GM19035 (cell line): ENCODE data around the gene INMT.
"Not testable (repeated sequence)": the region's sequence is repeated elsewhere in the genome, so short reads cannot be mapped to it uniquely, and the experiment has no call there.

Source experiments
- ATAC-seq: cut with Tn5 transposase; IDR thresholded peaks from one replicate; pipeline ENCODE4 v1.9.1; 2021; ENCODE audit not compliant: unreplicated experiment

Gene INMT

GRCh38 chr7:30751696-30752273 is at the start of gene INMT:
Gene INMT, plus strand, starts transcription at chr7:30752135. Its CDS starts 16 bp downstream, at chr7:30752151.
- no peak for ATAC-seq

GRCh38 chr7:30702200-30702599 is 49.7 kb upstream of the INMT start:
- ATAC-seq = no peak

GRCh38 chr7:30703756-30704155 is 48.2 kb upstream of the INMT start:
- no peak for ATAC-seq

- ATAC-seq = no peak
Observed at GRCh38 chr7:30705008-30705407, 46.9 kb upstream of the INMT start.

- no peak for ATAC-seq
Observed at GRCh38 chr7:30705596-30705995, 46.3 kb upstream of the INMT start.

- ATAC-seq = no peak
Observed at GRCh38 chr7:30706316-30706715, 45.6 kb upstream of the INMT start.

- no peak for ATAC-seq
Observed at GRCh38 chr7:30706908-30707307, 45.0 kb upstream of the INMT start.

GRCh38 chr7:30707391-30708357 is 44.3 kb upstream of the INMT start:
- ATAC-seq = no peak

GRCh38 chr7:30708412-30708811 is 43.5 kb upstream of the INMT start:
- ATAC-seq = no peak

- no peak for ATAC-seq
Observed at GRCh38 chr7:30708983-30709382, 43.0 kb upstream of the INMT start.

- ATAC-seq = no peak
Observed at GRCh38 chr7:30709549-30709948, 42.4 kb upstream of the INMT start.

GRCh38 chr7:30710669-30711068 is 41.3 kb upstream of the INMT start:
- ATAC-seq = no peak

- no peak for ATAC-seq
Observed at GRCh38 chr7:30713392-30713791, 38.5 kb upstream of the INMT start.

GRCh38 chr7:30714129-30714528 is 37.8 kb upstream of the INMT start:
- ATAC-seq = no peak

- ATAC-seq = no peak
Observed at GRCh38 chr7:30717181-30717580, 34.8 kb upstream of the INMT start.

GRCh38 chr7:30719434-30719833 is 32.5 kb upstream of the INMT start:
- ATAC-seq = not testable (repeated sequence)

GRCh38 chr7:30721211-30721610 is 30.7 kb upstream of the INMT start:
- no peak for ATAC-seq

- ATAC-seq = no peak
Observed at GRCh38 chr7:30722187-30722586, 29.7 kb upstream of the INMT start.

GRCh38 chr7:30722671-30723070 is 29.3 kb upstream of the INMT start:
- no peak for ATAC-seq

GRCh38 chr7:30723776-30724175 is 28.2 kb upstream of the INMT start:
- ATAC-seq = no peak

- ATAC-seq = no peak
Observed at GRCh38 chr7:30726296-30727006, 25.5 kb upstream of the INMT start.
